ENCODE data around the gene TAS2R8.

- TF ChIP-seq POLR2A (IDR thresholded peaks at IDR 0.05), result no peak
- TF ChIP-seq, protein P1, sequence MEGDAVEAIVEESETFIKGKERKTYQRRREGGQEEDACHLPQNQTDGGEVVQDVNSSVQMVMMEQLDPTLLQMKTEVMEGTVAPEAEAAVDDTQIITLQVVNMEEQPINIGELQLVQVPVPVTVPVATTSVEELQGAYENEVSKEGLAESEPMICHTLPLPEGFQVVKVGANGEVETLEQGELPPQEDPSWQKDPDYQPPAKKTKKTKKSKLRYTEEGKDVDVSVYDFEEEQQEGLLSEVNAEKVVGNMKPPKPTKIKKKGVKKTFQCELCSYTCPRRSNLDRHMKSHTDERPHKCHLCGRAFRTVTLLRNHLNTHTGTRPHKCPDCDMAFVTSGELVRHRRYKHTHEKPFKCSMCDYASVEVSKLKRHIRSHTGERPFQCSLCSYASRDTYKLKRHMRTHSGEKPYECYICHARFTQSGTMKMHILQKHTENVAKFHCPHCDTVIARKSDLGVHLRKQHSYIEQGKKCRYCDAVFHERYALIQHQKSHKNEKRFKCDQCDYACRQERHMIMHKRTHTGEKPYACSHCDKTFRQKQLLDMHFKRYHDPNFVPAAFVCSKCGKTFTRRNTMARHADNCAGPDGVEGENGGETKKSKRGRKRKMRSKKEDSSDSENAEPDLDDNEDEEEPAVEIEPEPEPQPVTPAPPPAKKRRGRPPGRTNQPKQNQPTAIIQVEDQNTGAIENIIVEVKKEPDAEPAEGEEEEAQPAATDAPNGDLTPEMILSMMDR (IDR thresholded peaks at IDR 0.05), result no peak
These were observed 17.9 kb upstream of the TAS2R8 start for GRCh38 chr12:10824957-10825356.
